GM10266 (cell line): Measurements from ENCODE around the gene NAGS.
A peak's percentile ranks its signal among the peaks of the same experiment; 100 is the strongest.
"Not testable (repeated sequence)": the region's sequence is repeated elsewhere in the genome, so short reads cannot be mapped to it uniquely, and the experiment has no call there.

ENCODE experiments used
- DNase-seq: peaks from one replicate; pipeline ENCODE4 v3.0.0; 2012; ENCODE audit errors: extremely low spot score
- CTCF ChIP-seq: IDR thresholded peaks from 2 replicates; pipeline ENCODE4 v1.5.1; 2012; ENCODE audit warnings: mild to moderate bottlenecking, low read depth; ENCODE audit not compliant: control insufficient read depth, insufficient read depth; ENCODE audit errors: missing control alignments

NAGS gene

GRCh38 chr17:44011876-44012275, 7.5 kb downstream of the NAGS start:
- TF ChIP-seq CTCF = no peak
- no peak for DNase-seq

- DNase-seq = no peak
- no peak for TF ChIP-seq CTCF
These were observed 8.0 kb downstream of the NAGS start for GRCh38 chr17:44012391-44012790.

- TF ChIP-seq CTCF = no peak
- no peak for DNase-seq
These were observed 8.5 kb downstream of the NAGS start for GRCh38 chr17:44012874-44013273.

GRCh38 chr17:44014133-44014436, 9.7 kb downstream of the NAGS start:
- TF ChIP-seq CTCF = no peak
- DNase-seq = no peak

GRCh38 chr17:44014437-44015172, 10.2 kb downstream of the NAGS start, which contains the start of gene TMEM101:
TMEM101 (minus strand) TSS chr17:44014963; CDS start chr17:44014952, 11 bp downstream.
- DNase-seq = peak; percentile 93
- TF ChIP-seq CTCF = no peak

- not testable (repeated sequence) for DNase-seq
These were observed 16.8 kb downstream of the NAGS start for GRCh38 chr17:44021227-44021626.

- no peak for DNase-seq
- no peak for TF ChIP-seq CTCF
These were observed 17.8 kb downstream of the NAGS start for GRCh38 chr17:44022246-44022645.
